Measurements from ENCODE around the gene CTCF.

DNA sequence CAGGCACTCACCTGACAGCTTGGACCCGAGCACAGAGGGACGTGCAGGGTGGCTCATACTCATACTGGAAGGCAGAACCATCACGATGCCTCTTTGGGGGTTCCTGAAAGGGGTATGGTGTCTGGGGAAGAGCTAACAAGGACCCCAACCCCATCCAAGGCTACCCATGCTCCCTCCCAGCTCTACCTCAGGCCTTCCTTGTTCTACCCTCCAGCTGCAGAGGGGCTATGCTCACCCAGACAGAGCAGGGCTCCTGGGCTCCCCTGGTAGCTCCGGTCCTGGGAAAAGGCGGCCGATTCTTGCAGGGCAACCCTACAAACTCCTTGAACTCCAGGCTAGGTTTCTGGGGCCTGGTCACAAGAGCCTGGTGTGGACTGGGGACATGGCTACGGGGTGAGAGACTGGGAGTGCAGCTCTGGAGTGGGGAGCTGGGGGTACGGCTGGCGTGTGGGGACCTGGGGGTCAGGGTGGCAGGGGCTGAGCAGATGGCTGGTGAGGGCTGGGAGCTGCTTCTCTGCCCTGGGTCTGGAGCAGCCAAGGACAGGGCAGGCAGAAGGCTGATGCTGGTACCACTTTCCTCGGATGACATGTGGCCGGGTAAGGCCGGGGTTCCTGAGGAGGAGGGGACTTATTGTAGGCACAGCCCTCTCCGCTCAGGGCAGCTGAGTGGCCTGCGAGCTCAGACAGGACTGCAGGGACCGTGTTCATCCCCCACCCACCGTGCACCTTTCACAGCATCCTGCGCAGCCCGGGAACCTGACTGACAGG, 95.6 kb downstream of the CTCF start:
- TF ChIP-seq, protein P1, sequence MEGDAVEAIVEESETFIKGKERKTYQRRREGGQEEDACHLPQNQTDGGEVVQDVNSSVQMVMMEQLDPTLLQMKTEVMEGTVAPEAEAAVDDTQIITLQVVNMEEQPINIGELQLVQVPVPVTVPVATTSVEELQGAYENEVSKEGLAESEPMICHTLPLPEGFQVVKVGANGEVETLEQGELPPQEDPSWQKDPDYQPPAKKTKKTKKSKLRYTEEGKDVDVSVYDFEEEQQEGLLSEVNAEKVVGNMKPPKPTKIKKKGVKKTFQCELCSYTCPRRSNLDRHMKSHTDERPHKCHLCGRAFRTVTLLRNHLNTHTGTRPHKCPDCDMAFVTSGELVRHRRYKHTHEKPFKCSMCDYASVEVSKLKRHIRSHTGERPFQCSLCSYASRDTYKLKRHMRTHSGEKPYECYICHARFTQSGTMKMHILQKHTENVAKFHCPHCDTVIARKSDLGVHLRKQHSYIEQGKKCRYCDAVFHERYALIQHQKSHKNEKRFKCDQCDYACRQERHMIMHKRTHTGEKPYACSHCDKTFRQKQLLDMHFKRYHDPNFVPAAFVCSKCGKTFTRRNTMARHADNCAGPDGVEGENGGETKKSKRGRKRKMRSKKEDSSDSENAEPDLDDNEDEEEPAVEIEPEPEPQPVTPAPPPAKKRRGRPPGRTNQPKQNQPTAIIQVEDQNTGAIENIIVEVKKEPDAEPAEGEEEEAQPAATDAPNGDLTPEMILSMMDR (IDR thresholded peaks at IDR 0.05; ENCODE audit: poor library complexity), result no peak
- TF ChIP-seq EZH2 (IDR thresholded peaks at IDR 0.05; ENCODE audit: borderline replicate concordance) (no peak), EZH2phosphoT487 (IDR thresholded peaks at IDR 0.05; ENCODE audit: low read depth, severe bottlenecking, unreplicated experiment) (no peak)
